Germinal center (tissue), 1 donor: ENCODE measurements around the gene FHAD1.
A peak's percentile ranks its signal among the peaks of the same experiment; 100 is the strongest.
"Not testable (repeated sequence)": the region's sequence is repeated elsewhere in the genome, so short reads cannot be mapped to it uniquely, and the experiment has no call there.

Experiments
- DNase-seq: peaks from one replicate; pipeline ENCODE4 v3.0.0; 2012; ENCODE audit warnings: mixed read lengths, low spot score

FHAD1 gene

DNA sequence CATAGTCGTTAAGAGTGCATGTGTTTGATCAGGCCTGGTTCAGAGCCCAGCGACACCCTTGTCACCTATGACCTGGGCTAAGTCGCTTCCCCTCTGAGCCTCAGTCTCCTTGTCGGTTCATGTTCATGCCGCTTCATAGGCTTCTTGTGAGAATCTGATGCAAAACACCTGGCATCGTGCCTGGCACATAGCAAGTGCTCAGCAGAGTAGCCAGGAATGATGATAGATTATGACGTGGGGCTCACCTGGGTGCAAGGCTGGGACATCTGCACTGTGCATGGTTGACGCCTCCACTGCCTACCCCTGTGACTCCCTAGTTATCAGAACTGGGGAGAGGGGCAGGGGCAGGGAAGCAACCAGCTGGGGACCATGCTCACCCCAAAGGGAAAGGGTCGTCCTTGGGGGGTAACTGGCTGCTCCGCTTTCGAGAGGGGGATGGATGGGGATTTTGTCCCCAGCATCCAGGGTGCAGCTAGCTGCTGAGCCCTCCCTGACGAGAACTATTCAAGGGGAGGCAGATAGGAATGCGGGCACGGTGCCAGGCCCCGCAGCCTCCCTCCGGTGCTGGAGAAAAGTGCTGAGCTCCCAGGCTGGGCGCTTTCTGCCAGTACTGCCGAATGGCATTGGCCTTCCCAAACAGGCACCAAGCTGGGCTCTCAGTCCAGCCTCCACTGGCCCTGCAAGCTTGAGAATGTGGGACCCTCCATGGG, 171.9 kb downstream of the FHAD1 start:
- no peak for DNase-seq

DNA sequence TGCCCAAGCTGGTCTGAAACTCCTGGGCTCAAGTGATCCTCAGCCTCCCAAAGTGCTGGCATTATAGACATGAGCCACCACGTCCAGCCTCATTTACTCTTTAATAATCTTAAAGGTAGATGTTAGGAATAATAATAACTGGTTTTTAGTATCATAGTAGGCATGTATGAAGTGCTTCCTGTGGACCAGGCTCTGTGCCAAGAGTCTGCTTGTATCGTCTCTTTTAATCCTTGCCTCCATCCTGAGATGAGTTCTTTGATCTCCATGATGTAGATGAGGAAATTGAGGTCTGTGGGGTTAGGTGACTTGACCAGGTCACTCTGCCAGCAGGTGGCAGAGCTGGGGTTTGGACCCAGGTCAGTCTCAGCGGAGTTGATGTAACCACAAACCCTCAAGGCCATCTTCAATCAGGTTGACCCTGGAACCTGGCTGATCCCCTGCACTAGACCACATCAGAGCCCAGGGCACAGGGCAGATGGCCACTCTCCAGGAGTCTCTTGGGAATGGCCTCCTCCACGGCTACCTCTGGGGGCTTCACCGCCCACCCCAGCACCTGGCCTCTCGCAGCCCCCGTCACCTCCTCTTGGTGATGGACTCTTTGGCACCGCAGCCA, 173.9 kb downstream of the FHAD1 start:
- no peak for DNase-seq

DNA sequence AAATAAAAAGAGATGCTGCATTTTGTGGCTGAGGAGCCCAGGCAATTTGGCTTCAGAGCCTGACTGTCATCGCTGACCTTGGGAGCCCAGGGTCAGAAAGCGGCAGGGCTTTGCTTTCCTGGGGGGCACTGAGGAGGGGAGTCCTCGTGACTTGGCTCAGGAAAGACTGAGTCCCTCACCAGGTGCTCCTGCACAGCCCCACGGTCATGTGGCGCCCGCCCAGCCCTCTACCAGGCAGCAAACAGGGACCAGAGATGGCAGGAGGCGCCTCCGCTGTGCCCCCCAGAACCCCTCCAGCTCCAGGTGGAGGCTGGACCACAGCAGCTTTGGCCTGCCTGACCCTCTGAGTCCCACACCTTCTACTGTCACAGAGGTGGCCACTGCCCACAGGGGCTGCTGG, 175.8 kb downstream of the FHAD1 start:
- DNase-seq = no peak

DNA sequence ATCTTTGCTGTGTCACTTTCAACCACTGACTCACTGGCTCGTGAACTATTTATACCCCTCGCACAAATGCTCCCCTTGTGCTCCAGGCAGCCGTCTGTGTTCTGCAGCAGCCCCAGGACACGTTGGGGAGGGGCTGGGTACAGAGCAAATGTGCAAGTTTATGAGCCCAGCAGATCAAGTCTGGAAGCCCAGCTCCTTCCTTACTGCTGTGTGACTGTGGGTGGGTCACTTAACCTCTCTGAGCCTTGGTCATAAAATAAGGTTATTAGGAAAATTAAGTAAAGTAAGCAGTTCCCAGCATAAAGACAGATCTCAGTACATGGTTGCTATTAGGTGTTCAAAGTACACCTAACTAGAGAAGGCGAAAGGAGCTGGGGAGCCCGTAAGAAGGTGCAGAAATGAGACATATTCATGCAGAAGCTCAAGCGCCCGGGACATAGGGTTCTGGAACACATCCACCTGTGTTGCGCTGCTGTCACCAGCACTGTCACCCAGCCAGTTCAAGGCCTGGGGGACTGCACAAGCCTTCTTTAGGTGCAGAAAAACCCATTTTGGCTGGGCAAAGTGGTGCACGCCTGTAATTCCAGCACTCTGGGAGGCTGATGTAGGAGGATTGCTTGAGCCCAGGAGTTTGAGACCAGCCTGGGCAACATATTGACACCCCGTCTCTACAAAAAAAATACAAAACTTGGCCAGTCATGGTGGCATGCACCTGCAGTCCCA, 176.5 kb downstream of the FHAD1 start:
- DNase-seq = no peak

DNA sequence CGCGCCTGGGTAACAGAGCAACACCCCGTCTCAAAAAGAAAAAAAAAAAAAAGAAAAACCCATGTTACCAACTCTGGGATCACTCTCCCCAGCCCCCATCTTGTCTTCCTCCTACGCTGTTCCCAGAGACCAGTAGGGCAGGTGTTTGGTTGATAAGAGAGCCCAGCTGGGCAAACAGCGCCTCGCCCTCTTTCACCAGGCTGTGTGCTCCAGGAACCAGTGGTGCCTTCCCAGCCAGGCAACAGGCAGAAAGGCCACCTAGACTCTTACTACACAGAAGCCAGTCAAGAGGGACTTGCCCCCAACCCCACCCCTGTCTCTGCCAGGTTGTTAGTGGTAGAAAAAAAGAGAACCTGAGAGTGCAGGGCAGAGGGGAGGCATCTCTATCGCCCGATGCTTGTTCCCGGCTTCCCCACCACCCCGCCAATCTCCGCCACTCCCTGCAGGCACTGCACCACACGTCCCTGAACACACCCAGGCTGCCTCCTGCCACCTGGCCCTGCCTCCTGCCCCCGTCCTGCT, 177.2 kb downstream of the FHAD1 start:
- no peak for DNase-seq

DNA sequence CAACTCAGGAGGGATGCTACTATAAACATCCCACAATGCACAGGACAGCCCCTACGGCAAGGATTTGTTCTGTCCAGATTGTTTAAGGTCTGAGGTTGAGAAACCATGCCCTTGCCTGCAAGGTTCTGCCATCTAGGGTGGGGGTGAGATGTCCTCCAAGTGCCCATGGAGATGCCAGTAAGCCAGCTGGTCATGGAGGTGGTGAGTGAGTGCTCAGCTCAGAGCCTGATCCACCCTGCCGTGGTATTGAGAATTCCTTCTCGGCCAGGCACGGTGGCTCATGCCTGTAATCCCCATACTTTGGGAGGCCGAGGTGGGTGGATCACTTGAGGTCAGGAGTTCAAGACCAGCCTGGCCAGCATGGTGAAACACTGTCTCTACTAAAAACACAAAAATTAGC, 178.0 kb downstream of the FHAD1 start:
- no peak for DNase-seq

DNA sequence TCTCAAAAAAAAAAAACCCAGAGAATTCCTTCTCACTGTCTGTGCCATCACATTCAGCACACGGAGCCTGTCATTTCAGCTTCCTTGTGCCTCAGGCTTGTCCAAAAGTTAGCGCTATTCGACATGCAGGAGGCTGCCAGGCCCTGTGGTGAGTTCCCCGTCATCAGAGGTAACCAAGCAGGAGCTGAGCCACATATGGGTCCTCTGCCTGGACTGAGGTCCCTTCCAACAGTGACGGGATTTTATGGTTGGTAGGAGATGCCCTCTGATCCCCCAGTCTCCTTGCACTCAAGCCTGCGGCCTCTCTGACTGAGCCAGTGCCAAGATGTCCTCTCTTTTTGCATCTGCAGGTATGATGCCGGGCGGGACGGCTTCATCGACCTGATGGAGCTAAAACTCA, 178.5 kb downstream of the FHAD1 start:
- DNase-seq = no peak

DNA sequence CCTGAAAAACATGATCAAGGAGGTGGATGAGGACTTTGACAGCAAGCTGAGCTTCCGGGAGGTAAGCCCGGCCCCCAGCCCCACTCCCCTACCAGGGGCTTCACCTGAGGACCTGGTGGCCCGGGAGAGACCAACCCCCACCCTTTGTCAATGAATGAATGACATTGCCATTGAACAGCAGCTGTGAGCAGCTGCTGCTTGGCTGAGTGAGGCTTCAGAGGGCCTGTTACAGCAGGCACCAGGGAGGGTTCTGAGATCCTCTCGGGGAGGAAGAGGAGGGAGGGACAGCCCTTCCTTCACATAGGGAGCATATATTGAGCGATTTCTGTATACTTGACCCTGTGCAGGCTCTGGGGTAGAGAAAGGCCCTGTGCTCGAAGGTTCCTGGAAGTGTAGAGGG, 178.9 kb downstream of the FHAD1 start:
- DNase-seq = no peak

DNA sequence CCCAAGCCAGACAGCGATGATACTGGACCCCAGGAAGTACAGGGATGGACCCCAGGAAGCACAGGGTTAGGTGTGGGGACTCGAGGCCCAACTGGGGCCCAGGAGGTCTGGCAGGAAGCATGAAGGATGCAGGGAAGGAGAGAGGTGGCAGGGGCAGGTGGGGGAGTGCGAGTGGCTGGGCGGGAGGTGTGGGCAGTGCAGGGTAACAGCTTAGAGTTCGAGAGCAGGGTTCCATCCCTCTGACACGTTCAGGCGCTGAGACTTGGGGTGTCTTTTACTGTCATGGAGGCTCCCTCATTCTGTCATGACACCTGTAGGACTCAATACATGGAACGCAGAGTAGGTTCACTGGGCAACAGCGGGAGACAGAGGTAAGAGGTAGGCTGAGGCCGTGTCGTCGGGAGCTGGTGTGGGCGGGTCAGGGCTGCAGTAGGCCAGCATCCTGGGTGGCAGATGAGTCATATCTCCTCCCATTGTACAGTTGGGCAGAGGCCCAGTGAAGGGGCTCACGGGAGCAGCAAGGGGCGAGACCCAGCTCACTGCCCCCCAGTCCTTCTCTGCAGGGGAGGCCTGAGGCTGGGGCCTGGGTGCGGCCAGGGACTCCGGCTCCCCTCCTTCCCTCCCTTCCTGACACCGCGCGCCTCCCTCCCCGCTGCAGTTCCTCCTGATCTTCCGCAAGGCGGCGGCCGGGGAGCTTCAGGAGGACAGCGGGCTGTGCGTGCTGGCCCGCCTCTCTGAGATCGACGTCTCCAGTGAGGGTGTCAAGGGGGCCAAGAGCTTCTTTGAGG, 179.7 kb downstream of the FHAD1 start:
- DNase-seq = no peak

DNA sequence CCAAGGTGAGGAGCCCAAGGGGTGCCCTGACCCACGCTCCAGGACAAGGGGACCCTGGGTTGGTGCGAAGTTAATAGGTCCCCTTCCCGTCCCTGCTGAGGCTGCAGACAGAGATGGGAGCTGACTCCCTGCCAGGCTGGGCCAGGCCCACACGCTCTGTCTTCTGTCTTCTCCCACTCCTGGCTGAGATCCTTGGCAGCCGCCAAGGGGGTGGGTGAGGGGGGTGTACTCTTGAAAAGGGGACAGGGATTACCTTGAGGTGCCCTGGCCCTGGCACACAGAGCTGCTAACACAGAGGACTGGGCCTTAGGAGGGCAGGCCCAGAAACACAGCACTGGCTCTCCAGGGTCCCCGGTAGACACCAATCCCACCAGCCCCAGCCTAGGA, 180.2 kb downstream of the FHAD1 start:
- DNase-seq = no peak

DNA sequence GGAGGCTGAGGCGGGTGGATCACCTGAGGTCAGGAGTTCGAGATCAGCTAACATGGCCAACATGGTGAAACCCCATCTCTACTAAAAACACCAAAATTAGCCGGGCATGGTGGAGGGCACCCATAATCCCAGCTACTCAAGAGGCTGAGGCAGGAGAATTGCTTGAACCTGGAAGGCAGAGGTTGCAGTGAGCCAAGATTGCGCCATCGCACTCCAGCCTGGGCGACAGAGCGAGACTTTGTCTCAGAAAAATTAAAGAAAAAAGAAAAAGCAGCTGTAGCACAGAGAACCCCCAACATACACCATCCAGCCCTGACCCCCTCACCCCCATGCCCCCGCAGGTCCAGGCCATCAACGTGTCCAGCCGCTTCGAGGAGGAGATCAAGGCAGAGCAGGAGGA, 181.2 kb downstream of the FHAD1 start:
- not testable (repeated sequence) for DNase-seq

DNA sequence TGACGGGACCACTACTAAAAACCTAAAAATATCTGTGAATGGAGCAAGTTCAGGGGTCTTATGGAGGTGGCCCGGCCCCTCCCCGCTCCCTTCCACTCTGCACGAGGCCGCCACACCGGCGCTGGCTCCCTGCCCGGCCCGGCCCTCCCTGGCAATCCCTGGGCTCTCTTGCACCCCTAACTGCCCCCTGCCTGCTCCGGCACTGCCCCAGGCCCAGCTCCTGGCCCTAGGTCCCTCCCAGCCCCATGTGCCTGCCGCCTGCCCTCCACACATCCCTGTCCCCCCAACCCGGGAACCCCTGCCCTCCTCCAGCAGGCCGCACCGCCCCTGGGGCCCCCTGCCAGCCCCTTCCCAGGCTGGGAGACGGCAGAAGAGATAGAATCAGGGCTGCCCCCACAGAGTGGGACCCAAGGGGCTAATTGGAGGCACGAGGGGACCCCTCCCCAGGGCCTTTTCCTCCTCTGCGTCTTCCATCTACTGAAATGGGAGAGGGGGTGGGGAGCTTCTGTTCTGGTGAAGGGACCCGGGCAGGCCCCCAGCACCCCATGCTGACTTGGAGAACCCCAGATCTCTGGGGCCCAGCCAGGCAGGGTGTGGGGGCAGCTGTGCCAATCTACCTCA, 181.9 kb downstream of the FHAD1 start:
- DNase-seq = no peak

DNA sequence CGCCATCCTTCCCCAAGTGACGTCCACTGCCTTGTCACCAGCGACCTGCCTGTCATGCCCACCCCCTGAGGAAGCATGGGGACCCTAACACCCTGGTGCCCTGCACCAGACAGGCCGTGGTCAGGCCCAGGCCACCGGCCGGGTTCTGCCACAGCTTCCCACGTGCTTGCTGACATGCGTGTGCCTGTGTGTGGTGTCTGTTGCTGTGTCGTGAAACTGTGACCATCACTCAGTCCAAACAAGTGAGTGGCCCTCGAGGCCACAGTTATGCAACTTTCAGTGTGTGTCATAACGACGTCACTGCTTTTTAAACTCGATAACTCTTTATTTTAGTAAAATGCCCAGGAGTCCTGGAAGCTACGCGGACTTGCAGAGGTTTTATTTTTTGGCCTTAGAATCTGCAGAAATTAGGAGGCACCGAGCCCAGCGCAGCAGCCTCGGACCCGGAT, 182.7 kb downstream of the FHAD1 start:
- no peak for DNase-seq

DNA sequence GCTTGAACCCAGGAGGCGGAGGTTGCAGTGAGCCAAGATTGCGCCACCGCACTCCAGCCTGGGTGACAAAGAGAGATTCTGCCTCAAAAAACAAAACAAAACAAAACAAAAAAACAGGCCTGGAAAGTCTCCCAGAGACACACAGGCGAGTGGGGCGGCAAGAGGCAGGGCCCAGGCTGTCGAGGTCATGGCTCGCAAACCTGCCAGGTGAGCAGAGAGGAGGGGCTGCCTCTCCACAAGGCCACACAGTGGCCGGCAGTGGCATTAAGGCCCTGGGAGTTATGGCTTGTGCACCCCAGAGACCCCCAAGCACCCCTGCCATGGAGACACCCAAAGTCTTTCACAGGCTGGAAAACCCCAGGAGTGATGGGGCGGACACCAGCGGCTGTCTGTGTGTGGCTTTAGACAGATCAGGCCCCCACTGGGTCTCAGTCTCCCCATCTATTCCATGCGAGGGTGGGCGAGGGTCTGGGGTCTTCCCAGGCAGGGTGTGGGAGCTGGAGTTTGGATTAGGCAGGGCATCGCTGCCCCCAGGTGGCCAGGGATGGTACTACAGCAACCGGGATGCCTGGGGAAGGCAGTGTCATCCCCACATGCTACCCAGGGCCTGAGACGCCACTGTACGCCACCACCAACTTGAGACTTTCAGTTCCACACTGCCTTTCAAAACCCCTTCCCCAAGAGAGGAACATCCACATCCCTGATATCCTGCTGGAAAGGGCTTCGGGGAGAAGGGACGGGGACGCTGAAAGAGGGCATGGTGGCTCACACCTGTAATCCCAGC, 184.0 kb downstream of the FHAD1 start:
- peak; percentile 85 for DNase-seq

DNA sequence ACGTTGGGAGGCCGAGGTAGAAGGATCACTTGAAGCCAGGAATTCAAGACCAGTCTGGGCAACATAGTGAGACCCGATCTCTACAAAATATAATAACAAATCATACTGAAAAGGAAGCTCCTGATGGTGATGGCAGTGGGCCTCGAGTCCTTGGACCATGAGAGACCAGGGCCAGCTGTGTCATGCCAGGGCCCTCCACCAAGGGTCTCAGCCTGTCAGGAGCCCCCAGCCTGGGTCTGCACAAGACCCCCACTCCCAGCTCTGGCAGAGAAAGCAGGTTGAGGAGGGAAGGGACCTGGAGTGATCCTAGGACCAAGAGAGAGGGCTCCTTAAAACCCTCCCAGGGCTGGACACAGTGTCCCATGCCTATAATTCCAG, 184.5 kb downstream of the FHAD1 start:
- DNase-seq = no peak

DNA sequence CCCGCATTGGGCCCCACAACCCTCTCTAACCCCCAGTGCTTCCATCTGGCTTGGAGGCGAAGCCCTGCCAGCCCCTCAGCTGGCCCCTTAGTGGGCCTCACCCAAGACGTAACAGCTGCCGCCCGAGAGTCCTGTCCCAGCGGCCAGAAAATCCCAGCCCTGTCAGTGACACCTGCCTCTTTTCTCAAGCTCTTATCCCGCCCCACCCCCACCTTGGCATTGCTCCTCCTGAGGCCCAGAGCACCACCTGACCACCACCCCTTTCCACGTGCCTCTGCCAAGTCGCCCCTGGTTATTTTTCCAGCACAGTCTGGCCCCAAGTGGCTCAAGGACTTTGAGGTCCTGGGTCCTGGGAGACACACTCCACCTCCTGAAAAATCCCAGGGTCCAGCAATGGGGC, 185.3 kb downstream of the FHAD1 start:
- DNase-seq = no peak

DNA sequence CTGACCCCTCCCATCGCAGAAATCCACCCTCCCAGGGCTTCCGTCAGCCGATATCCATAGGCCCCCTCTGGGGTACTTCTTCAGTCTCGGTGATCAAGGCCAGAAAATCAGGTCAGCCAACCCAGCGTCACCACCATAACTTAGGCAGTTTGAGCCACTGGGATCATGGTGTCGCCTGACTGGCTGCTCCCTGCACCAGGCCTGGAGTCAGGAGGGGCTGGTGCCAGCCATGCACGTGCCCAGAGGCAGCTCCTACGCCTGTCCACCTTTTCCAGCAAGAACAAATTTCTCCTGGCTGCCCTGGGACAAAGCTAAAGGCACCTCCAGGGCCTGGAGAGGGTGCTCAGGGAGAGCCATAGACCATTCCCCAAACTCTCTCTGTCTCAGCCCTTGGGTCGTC, 186.4 kb downstream of the FHAD1 start:
- no peak for DNase-seq

DNA sequence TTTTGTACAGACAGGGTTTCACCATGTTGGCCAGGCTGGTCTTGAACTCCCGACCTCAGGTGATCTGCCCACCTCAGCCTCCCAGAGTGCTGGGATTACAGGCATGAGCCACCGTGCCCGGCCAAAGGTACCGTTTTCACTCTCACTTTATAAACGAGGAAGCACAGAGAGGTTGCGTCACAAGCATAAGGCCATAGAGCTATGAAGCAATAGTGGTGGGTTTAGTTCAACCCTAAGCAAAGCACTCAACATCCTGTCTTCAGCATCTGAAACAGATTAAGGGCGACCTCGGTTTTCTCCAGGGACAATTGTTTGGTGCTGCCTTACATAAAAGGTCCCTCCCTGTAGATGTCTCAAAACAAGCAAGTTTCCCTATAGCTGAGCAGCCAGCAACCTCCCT, 187.7 kb downstream of the FHAD1 start:
- not testable (repeated sequence) for DNase-seq

DNA sequence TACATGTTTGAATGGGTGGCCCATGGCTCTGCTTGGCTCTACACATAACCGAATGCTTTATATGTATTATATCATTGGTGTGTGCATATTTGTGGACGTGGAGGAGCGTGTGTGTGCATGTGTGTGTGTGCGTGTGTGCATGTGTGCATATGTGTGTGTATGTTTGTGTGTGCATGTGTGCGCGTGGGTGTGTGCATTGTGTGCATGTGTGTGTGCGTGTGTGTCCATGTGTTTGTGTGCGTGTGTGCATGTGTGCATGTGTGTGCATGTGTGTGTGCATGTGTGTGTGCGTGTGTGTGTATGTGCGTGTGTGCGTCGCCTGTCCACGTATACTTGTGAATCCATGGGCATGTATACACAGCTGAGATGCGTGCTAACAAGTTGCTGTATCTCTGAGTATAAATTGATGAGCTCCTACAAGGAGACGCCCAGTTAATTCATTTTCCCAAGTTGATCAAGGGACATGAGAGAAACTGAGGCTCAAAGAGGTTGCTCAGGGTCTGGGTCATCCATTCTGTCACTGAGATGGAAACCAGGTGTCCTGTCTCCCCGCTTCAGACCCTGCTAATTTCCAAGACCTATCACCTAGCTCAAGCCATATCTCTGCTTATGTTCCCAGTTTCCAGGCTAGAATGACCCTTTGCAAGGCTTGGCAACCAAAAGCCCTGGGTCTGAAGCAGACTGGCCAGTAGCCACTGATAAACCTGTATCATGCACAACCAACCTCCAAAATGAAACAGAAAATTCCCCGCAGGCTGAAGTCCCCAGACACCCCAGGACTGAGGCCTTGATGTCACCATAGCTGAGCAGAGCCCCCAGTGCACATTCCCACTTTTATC, 188.4 kb downstream of the FHAD1 start:
- no peak for DNase-seq

DNA sequence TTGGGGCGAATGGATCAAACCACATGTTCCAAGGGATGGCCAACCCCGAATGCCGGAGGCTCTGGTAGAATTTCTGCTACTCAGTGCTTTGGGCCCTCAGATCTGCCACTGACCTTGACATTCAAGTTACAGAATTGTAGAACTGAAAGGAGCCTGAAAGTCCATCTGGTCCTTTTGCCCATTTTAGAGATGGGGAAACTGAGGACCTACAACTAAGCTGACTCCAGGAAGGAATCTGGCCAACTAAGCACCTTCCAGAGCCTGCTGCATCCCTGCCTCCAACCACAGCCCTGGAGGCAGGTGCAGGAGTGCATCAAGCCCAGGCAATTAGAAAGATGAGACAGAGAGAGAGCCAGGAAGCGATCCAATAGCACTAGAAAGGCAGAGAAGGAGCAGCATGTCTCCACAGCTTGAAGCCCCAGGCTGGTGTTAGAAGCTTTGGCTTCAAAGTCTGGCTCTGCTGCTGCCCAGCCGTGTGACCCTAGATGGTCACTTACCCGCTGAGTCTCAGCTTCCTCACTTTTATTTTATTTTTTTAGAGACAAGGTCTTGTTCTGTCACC, 189.9 kb downstream of the FHAD1 start:
- no peak for DNase-seq
